Endothelial cell of umbilical vein (primary cell): ENCODE data around the gene ADARB2. TPM values are rescaled to one million over a fixed set of nuclear protein-coding genes. Genes with fewer than 3 reads are reported as not detected.

Experiments used
- BruUV-seq: library from RNA; stranded (reverse); fragments of 400-500 nt; replicated peaks from 2 replicates; lab custom pipeline; 2021; lab: Mats Ljungman, UMichigan
- CTCF ChIA-PET: fragments of 300-600, 350-600 bp; sonication (Branson Sonifier 250); formaldehyde crosslinking; loops from one replicate; lab custom pipeline; 2021; ENCODE audit warnings: antibody characterized with exemption, inconsistent platforms; lab: Charles Lee
- POLR2A ChIA-PET: fragments of 300-600, 350-600 bp; sonication (Branson Sonifier 250); formaldehyde crosslinking; loops from one replicate; lab custom pipeline; 2021; ENCODE audit warnings: antibody characterized with exemption, inconsistent platforms; lab: Charles Lee
- DNase-seq: peaks from one replicate; pipeline ENCODE4 v3.0.0-alpha.2; 2011; ENCODE audit warnings: low read depth, low spot score
- FAIRE-seq: peaks from 2 replicates; lab custom pipeline; 2011; peaks lifted over from hg19 to GRCh38; lab: Jason Lieb, UNC
- H2AFZ ChIP-seq: 2 replicates; pipeline ENCODE4 v1.6.0; 2012; ENCODE audit warnings: low read depth, low read length, control low read depth, inconsistent platforms
- H3K27ac ChIP-seq: 2 replicates; pipeline ENCODE4 v1.5.1; 2011; ENCODE audit warnings: low read depth, mild to moderate bottlenecking, control low read depth, low read length, moderate library complexity; ENCODE audit not compliant: insufficient read depth
- H3K27me3 ChIP-seq, 2 experiments: 2 replicates each; pipeline versions ENCODE4 v1.6.0 to v1.6.1; 2011; ENCODE audit warnings: low read length in 2 of 2, mixed read lengths in 1 of 2; ENCODE audit not compliant: control insufficient read depth in 2 of 2, insufficient read depth in 2 of 2
- H3K36me3 ChIP-seq, 2 experiments: 2 replicates in 1 of 2; 3 replicates in 1 of 2; pipeline ENCODE4 v1.5.1; 2011; ENCODE audit warnings: low read length in 2 of 2, mild to moderate bottlenecking in 1 of 2, moderate library complexity in 1 of 2; ENCODE audit not compliant: control insufficient read depth in 2 of 2, insufficient read depth in 2 of 2; ENCODE audit errors: extremely low read depth in 1 of 2
- H3K4me1 ChIP-seq: 3 replicates; pipeline ENCODE4 v1.5.1; 2011; ENCODE audit warnings: mild to moderate bottlenecking, low read length; ENCODE audit not compliant: control insufficient read depth, insufficient read depth; ENCODE audit errors: extremely low read depth
- H3K4me2 ChIP-seq: 2 replicates; pipeline ENCODE4 v1.6.1; 2011; ENCODE audit warnings: low read length, control low read depth, mixed read lengths; ENCODE audit not compliant: insufficient read depth
- H3K4me3 ChIP-seq, 3 experiments: fragments of 200-600 bp in 1 of 3; sonication (generic), shearing (Covaris generic) in 1 of 3; replicated peaks in 1 of 3; 2 replicates each; pipeline ENCODE4 v1.5.1; 2011 to 2016; ENCODE audit warnings: control low read depth in 3 of 3, low read length in 3 of 3, mild to moderate bottlenecking in 2 of 3, inconsistent platforms in 1 of 3, low read depth in 1 of 3, moderate library complexity in 1 of 3; ENCODE audit not compliant: insufficient read depth in 1 of 3
- H3K79me2 ChIP-seq: 2 replicates; pipeline ENCODE4 v1.6.0; 2012; ENCODE audit warnings: low read length, inconsistent platforms; ENCODE audit not compliant: control insufficient read depth, insufficient read depth
- H3K9ac ChIP-seq: replicated peaks from 2 replicates; pipeline ENCODE3; 2011; ENCODE audit warnings: low read length, control low read depth; ENCODE audit not compliant: insufficient read depth; ENCODE audit errors: extremely low read depth
- H3K9me1 ChIP-seq: replicated peaks from 3 replicates; pipeline ENCODE4 v1.6.0; 2011; ENCODE audit warnings: mild to moderate bottlenecking, low read length; ENCODE audit not compliant: control insufficient read depth, insufficient read depth; ENCODE audit errors: extremely low read depth
- H3K9me3 ChIP-seq: replicated peaks from 2 replicates; pipeline ENCODE4 v1.5.1; 2012; ENCODE audit warnings: low read length, inconsistent platforms; ENCODE audit not compliant: control insufficient read depth, insufficient read depth
- H4K20me1 ChIP-seq: replicated peaks from 2 replicates; pipeline ENCODE3; 2011; ENCODE audit warnings: mild to moderate bottlenecking, low read length; ENCODE audit not compliant: control insufficient read depth, insufficient read depth; ENCODE audit errors: extremely low read depth
- CTCF ChIP-seq, 2 donors: IDR thresholded peaks; 1 replicate in 1 of 2; 2 replicates in 1 of 2; pipeline ENCODE4 v1.5.1; 2011; ENCODE audit warnings: low read length in 2 of 2, mild to moderate bottlenecking in 2 of 2, moderate library complexity in 2 of 2, control low read depth in 1 of 2, inconsistent platforms in 1 of 2, low read depth in 1 of 2; ENCODE audit not compliant: insufficient read depth in 1 of 2; ENCODE audit errors: extremely low read depth in 1 of 2
- EZH2 ChIP-seq: IDR thresholded peaks from 2 replicates; pipeline ENCODE4 v1.6.1; 2012; ENCODE audit warnings: borderline replicate concordance, low read depth, mild to moderate bottlenecking, moderate library complexity, low read length, inconsistent platforms; ENCODE audit not compliant: severe bottlenecking
- FOS ChIP-seq: IDR thresholded peaks from 2 replicates; pipeline ENCODE4 v1.6.1; 2011; ENCODE audit warnings: mild to moderate bottlenecking, low read length, moderate library complexity, borderline replicate concordance; ENCODE audit not compliant: insufficient read depth
- GATA2 ChIP-seq: IDR thresholded peaks from 2 replicates; pipeline ENCODE4 v1.7.0; 2011; ENCODE audit warnings: low read depth, mild to moderate bottlenecking, moderate library complexity, mixed read lengths, low read length; ENCODE audit not compliant: insufficient read length, insufficient read depth
- JUN ChIP-seq: IDR thresholded peaks from 2 replicates; pipeline ENCODE4 v1.6.1; 2011; ENCODE audit warnings: borderline replicate concordance, low read depth; ENCODE audit not compliant: insufficient read length, insufficient read depth
- MAX ChIP-seq: IDR thresholded peaks from 2 replicates; pipeline ENCODE4 v1.6.1; 2011; ENCODE audit not compliant: insufficient read depth, insufficient read length
- MYC ChIP-seq: IDR thresholded peaks from one replicate; pipeline ENCODE4 v1.6.1; 2011; ENCODE audit warnings: mild to moderate bottlenecking, low read depth, low read length
- POLR2A ChIP-seq: IDR thresholded peaks from 2 replicates; pipeline ENCODE4 v1.6.1; 2012; ENCODE audit warnings: low read depth, mild to moderate bottlenecking, control low read depth, low read length
- POLR2AphosphoS5 ChIP-seq: IDR thresholded peaks from 2 replicates; pipeline ENCODE4 v1.6.1; 2012; ENCODE audit warnings: low read depth, mild to moderate bottlenecking, control low read depth, low read length, moderate library complexity; ENCODE audit not compliant: insufficient read depth
- dilution Hi-C: fragments of 300-500 bp; cut with MboI; formaldehyde crosslinking; loops from one replicate; pipeline ENCODE4 v1.15.0; 2019; ENCODE audit warnings: low sequenced_read_pairs; ENCODE audit not compliant: extremely low pct_ligation_motif_present
- intact Hi-C: fragments of 100-400 bp; cut with micrococcal nuclease; formaldehyde crosslinking; loops from one replicate; pipeline ENCODE4 v1.10.0; 2022
- polyA plus RNA-seq, 4 experiments: library from polyadenylated mRNA; depleted of rRNA in 3 of 4; stranded (reverse) in 3 of 4; unstranded in 1 of 4; fragments of >200 nt; gene quantifications; 2 replicates each; pipeline versions ENCODE4 v1.2.1 to v1.2.3, GENCODE V29; 2011 to 2012; ENCODE audit warnings: missing spikeins in 1 of 4
- total RNA-seq: library from RNA; stranded (reverse); gene quantifications from 2 replicates; pipeline ENCODE4 v1.2.3, GENCODE V29; 2021

ADARB2 gene
- total and polyA plus RNA-seq, 2 donors (not counting 3 experiments of a cell fraction or from before 2014, with no cell fraction given): not detected

- no peak for DNase-seq
- Histone ChIP-seq H3K9me3 (no peaks in the 10 kb centered on the region), H3K9ac (no peak overlapping the region), H3K4me1 (no peaks in the 10 kb centered on the region), H2AFZ (no peak overlapping the region), H3K9me1 (no peaks in the 10 kb centered on the region), H3K4me3 (no peak overlapping the region), H3K27me3 (no peaks in the 10 kb centered on the region), H3K79me2 (no peaks in the 10 kb centered on the region), H3K4me2 (no peak overlapping the region), H3K27ac (no peak overlapping the region), H4K20me1 (no peaks in the 10 kb centered on the region), H3K36me3 (no peaks in the 10 kb centered on the region)
- intact Hi-C loops: no loop called here
- no TSS peak for BruUV-seq
- ChIA-PET POLR2A (no interaction called here), CTCF (no interaction called here)
- TF ChIP-seq POLR2A (no peak), GATA2 (no peak), MAX (no peak), EZH2 (no peak), CTCF (IDR thresholded peaks at IDR 0.05; ENCODE audit: extremely low read depth in 1 of 2, insufficient read depth in 1 of 2, low read depth in 1 of 2, low read length in 2 of 2) (no peak), JUN (no peak), MYC (no peak), FOS (no peak), POLR2AphosphoS5 (no peak)
- no peak for FAIRE-seq
- dilution Hi-C loops: no loop called here
These were observed 265.0 kb downstream of the ADARB2 start for GRCh38 chr10:1472178-1472958.
